NCI-H1436 treated with DMSO at 0.1 percent for 48 hours (cell line): ENCODE data around the gene PRRT4.

ENCODE experiments used
- DNase-seq: peaks from one replicate; lab custom pipeline; 2025; lab: John Stamatoyannopoulos, UW

Gene PRRT4

GRCh38 chr7:128395748-128396147, 34.3 kb upstream of the PRRT4 start:
- no peak for DNase-seq

GRCh38 chr7:128394904-128395496, 33.5 kb upstream of the PRRT4 start:
- no peak for DNase-seq

- DNase-seq = no peak
Measured at GRCh38 chr7:128393526-128394330, 32.2 kb upstream of the PRRT4 start.

GRCh38 chr7:128392446-128393327, 31.2 kb upstream of the PRRT4 start:
- no peak for DNase-seq

GRCh38 chr7:128391805-128392204, 30.3 kb upstream of the PRRT4 start:
- DNase-seq = no peak

GRCh38 chr7:128390871-128391565, 29.5 kb upstream of the PRRT4 start:
- DNase-seq = no peak

- DNase-seq = no peak
Measured at GRCh38 chr7:128389618-128390329, 28.3 kb upstream of the PRRT4 start.

GRCh38 chr7:128389085-128389617, 27.7 kb upstream of the PRRT4 start:
- DNase-seq = no peak

GRCh38 chr7:128388145-128388485, 26.6 kb upstream of the PRRT4 start:
- no peak for DNase-seq

- peak; percentile 18 for DNase-seq
Measured at GRCh38 chr7:128387216-128388144, 26.0 kb upstream of the PRRT4 start.

- no peak for DNase-seq
Measured at GRCh38 chr7:128385988-128386925, 24.8 kb upstream of the PRRT4 start.

- DNase-seq = no peak
Measured at GRCh38 chr7:128384726-128385125, 23.2 kb upstream of the PRRT4 start.

- no peak for DNase-seq
Measured at GRCh38 chr7:128383776-128384175, 22.3 kb upstream of the PRRT4 start.

- no peak for DNase-seq
Measured at GRCh38 chr7:128381161-128381821, 19.8 kb upstream of the PRRT4 start.

- no peak for DNase-seq
Measured at GRCh38 chr7:128380483-128381106, 19.1 kb upstream of the PRRT4 start.

- DNase-seq = no peak
Measured at GRCh38 chr7:128379900-128380479, 18.5 kb upstream of the PRRT4 start.

- no peak for DNase-seq
Measured at GRCh38 chr7:128378637-128379036, 17.1 kb upstream of the PRRT4 start.

- DNase-seq = no peak
Measured at GRCh38 chr7:128376077-128376476, 14.6 kb upstream of the PRRT4 start.
